Activated gamma-delta T cell treated with Interleukin-2 at 50 U/mL for 16 hours (primary cell): Measurements from ENCODE around the gene CTNNA3.
"Not testable (repeated sequence)": the region's sequence is repeated elsewhere in the genome, so short reads cannot be mapped to it uniquely, and the experiment has no call there.

ENCODE experiments used
- DNase-seq: peaks from one replicate; pipeline ENCODE4 v3.0.0-alpha.2; 2020

Gene CTNNA3

DNA sequence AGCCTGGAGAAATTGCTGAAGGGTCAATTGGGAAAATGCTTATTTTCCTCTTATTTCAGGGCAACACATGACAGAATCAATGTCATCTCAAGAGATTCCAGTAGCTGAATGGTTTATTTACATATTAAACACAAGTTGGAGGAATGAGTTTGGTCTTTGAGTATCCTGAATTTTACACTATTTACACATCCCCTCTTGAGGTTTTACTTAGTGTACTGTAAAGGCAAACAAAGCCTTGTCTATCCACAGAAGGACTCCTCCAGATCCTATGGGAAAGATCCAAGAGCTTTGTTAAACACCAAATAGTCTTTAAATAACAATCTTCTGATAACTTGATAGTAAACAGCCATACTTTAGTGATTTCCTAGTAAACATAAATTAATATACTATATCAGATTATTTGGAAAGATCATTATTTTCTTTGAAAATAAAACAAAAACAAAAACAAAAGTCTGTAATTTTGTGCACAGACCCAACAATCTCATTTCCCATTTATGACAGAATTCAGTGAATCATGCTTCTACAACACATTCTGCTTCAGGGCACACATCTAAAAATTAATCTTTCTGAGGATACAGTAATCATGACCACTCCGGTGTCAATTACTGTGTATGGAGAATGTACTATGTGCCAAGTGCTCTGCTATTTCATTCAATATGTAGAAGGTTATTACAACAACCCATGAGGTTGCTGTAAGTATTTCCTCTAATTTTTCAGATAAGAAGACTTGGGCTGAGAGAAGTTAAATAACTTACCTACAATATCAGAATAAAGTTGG lies 1345.2 kb downstream of the CTNNA3 start:
- DNase-seq = no peak

DNA sequence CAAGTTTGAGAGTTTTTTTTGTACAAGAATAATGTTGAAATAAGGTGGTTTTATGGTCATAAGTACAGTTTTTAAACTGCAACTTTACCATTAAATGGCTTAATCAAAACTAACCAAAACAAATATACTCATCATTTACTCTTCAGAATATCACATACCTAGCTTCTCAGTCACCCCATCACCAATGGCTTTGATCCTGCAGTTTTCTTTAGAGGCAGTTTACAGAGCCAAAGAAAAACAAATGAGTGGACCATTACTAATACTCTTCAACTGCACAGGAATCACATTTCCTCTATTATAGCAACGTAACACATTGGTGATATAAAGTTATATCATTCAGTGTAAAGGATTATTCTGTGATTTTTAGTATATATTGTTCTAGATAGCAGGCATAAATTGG lies 1346.3 kb downstream of the CTNNA3 start:
- no peak for DNase-seq

DNA sequence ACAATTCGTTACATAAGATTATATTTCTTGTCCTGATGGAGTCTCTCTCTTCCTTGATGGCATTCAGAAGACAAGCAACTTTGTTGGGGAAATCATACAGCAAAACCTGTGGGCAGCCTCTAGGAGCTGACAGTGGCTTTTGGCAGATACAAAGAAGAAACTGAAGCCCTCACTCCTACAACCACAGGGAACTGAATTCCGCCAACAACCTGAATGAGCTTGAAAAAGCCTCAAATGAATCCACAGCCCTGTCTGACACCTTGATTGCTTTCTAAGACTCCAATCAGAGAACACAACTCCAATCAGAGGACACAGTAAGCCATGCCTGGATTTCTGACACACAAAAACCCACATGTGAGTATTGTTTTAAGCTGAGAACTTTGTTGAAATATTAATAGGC lies 1346.9 kb downstream of the CTNNA3 start:
- DNase-seq = no peak

DNA sequence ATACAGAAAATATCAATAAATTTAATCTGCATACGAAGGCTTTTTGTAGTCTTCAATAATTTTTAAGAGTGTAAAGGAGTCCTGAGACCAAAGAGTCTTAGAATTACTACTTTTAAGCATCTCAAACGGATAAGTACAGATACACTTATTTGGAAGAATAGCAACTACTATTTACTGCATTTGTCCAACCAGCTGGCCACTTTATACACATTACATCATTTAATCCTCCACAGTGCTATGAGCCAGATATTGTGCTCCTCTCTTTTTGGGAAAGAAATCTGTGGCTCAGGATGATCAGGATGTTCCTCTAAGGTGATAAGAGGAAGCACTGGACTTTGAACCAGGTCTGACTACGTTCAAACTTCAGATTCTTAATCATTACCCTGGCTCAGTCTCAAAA lies 1358.8 kb downstream of the CTNNA3 start:
- DNase-seq = no peak

DNA sequence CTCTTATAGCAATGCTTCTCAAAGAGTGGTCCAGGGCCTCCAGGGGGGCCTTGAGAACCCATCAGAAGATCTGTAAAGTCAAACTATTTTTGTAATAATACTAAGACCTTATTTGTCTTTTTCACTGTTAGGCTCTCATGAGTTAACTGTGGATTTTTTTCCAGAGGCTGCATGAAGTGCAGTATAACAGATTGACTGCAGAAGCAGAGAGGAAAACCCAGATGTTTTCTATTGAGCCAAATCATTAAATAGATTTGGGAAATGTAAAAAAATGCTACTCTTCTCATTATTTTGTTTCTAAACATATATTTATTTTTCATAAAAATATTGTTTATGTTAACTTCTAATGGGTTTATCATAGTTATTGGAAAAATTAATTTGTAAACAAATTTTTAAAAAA lies 1359.2 kb downstream of the CTNNA3 start:
- DNase-seq = no peak

DNA sequence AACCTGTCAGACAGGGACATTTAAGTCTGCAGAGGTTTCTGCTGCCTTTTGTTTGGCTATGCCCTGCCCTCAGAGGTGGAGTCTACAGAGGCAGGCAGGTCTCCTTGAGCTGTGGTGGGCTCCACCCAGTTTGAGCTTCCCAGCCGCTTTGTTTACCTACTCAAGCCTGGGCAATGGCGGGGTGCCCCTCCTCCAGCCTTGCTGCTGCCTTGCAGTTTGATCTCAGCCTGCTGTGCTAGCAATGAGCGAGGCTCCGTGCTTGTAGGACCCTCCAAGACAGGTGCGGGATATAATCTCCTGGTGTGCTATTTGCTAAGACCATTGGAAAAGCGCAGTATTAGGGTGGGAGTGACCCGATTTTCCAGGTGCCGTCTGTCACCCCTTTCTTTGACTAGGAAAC lies 1360.2 kb downstream of the CTNNA3 start:
- DNase-seq = not testable (repeated sequence)

DNA sequence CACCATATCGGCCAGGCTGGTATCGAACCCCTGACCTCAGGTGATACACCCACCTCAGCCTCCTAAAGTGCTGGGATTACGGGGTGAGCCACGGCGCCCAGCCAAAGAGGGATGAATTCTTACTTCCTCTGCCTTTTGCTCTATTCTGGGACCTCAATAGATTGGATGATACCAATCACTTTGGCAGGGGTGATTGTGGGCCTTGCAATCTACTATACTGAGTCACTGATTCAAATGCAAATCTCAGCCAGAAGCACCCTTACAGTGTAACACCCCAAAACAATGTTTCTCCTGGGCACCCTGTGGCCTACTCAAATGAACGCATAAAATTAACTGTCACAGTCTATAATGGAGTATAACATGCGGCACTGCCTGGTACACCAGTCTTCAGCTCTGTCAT lies 1366.8 kb downstream of the CTNNA3 start:
- DNase-seq = no peak

DNA sequence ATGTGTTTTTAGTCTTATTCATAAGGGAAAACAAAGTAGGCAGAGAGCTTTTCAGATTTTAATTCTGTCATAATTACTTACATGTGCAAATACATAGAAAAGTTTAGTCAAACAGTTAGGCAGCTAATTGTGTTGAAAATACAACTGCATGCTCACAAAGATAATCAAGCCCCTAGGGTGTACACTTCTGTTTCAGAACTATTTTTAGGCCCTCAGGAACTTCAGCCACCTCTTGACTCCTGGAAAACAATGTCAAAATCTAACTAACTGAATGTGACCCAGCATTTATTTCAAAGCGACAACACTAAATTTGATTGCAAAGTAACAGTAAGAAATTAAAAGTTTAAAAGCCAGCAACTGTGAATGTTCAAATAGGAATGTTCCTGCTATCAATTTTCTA lies 1369.1 kb downstream of the CTNNA3 start:
- DNase-seq = no peak

DNA sequence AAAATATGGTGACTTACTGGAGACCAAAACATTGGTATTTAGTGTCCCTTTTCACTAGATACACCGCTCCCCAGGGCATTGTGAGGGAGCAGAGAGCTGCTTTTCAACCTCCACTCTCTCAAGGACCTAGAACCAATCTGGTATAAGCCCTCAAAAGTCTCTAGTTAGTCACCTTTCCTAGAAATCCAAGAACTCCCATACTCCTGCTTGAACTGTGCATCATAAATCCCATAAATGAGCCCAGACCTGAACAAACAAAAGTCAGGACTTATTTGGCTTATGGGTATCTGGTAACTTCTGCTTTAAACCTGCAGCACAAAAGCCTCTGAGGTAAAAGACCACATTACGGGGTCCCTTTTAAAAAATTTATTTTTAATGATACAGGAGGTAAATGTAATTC lies 1373.2 kb downstream of the CTNNA3 start:
- no peak for DNase-seq

DNA sequence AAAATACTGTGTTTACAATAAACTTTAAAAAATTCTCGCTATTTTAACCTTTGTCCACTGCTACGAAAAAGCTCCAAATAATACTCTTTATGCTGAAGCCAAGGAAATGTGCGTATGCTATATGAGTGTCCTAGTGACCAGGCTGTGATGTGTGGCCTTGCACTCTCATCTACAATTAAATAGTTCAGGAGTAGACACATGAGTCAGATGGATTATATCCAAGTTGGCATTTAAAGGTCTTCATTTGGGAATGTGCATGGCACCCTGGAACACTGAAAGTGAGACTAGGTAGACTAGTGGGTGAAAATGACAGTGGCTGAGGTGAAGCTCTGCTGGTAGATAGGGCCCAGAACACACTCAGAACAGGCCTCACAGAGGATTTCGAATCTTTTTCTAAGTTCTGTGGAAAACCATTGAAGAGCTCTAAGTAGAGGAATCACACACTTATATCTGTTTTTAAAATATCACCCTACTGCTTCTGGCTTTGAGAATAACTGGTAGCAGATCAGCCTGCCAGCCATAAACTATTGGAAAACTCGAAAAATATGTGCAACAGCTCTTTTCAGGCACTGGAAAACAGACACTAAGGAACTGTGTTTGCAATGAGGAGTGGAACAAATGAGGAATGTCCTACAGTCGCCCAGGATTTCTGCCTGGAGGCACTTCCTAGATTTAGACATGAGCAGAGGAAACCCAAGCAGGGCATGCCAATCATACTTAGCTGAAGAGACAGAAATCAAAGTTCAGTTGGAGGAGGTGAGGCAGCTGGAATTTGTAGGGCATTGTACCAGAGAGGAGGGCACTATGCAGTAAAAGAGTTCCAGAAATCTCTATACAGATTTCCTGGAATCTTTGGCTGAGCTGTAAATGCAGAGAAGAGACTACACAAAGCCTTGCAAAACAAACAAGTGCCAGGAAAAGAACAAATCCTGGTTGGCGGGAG lies 1374.0 kb downstream of the CTNNA3 start:
- DNase-seq = no peak

DNA sequence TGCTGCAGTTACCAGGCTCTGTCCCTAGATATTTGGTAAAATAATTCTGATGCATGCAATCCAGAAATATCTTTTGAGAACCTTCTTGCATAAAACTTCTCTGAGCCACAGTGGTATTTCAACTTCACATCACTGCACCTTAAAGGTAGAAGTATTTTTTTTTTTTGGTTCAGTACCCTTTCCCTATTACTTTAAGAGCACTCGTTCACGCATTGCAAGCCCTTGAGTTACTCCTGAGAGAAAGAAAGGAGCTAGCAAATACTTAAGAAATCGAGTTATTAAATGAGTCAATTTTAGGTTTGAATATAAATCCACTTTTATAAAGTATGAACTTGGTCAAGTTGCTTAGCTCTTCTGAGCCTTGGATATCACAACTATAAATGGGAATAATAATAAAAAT lies 1377.2 kb downstream of the CTNNA3 start:
- DNase-seq = no peak

DNA sequence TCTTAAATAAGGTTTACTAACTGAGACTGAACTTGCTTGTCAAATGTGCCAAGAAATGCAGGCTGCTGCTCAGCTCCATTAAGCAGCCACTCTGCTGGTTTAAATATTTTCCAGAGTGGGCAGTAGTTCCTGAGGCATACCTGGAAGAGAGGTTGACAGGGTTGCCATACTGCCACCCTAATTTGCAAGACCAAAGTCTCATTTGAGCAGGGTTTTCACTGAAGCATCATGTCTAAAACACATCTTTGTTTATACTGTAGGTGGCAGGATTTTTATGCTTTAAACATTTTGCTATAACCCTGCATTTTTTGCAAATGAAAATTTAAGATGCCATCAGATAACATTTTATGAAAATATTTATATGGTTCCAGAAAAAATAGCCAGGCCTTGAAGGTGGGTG lies 1388.2 kb downstream of the CTNNA3 start:
- no peak for DNase-seq

DNA sequence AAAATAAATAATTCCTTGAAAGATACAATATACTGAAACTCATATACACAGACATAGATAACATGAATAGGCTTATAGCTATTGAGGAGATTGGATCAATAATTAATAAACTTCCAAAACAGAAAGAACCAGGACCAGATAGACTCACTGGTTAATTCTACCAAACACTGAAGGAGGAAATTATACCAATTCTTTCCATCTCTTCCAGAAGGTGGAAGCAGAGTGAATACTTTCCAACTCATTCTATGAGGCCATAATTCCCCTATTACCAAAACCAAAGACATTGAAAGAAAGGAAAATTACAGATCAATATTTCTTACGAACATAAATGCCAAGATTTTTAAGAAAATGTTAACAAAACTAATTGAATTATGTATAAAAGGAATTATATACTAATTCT lies 1394.9 kb downstream of the CTNNA3 start:
- no peak for DNase-seq

DNA sequence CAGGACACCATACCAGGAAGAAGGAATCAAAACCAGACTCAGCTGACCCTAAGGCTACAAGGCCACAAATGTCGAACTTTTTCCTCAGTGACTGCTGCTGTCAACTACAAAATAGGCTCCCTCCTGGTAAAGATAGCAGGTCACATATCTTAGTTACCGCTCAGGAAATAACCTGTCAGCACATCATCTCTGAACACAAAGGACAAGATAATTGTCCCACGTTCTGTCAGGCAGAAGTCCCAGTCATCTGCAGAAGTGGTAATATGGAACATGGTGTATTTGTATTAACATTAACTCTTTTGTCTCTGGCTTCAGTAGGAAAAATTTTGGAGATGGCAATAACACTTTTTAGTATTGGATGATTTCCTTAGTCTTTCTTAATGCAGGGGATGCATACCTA lies 1400.4 kb downstream of the CTNNA3 start:
- DNase-seq = no peak

DNA sequence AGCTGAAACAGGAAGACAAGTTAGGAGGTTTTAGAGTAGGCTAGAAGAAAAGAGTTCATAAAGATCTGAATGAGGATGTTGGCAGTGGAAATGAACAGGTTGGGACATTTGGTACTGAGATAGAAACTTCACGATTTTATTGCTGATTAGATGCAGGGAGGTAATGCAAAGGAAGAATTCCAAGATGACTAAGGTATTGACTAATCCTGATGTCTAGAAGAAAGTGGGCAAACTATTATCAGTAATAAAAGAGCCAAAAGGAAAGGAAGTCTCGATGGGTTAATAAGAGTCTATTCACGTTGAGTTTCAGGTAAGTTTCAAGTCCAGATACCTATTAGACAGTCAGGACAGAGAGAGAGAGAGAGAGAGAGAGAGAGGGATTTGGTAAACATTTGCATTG lies 1401.5 kb downstream of the CTNNA3 start:
- DNase-seq = no peak

DNA sequence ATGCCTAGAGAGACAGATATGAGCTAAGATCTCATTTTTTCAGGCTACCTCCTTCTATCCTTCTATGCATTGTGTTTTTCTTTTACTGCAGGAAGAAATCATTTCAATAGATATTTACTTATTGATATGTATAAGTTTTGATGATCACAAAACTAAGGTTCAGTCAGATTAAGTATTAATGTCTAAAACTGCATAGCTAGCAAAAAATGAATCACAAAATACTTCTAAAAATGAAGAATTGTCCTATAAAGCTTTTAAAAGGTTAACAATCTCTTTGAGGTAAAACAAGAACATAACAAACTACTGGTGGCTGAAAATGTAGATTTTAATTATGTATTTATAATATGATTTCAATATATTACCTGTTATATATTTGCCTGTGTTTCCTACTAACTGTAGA lies 1403.1 kb downstream of the CTNNA3 start:
- DNase-seq = no peak

DNA sequence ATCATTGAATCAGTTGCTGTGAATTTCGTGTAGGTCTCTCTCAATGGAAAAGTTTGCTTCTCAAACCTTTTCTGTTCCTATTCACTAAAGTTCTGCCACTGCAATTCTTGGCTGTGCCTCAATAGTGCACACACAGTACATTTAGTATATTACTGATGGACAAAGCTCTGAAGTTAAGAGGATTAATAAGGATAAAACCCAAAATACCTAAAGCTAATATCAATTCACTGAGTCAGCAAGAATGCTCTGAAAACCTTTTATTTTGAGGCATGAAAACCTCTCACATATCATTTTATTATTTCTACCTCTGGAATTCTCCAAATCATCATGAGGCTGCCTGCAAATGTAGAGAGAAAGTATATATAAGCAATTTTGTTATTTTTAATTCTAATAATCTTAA lies 1403.5 kb downstream of the CTNNA3 start:
- DNase-seq = no peak

DNA sequence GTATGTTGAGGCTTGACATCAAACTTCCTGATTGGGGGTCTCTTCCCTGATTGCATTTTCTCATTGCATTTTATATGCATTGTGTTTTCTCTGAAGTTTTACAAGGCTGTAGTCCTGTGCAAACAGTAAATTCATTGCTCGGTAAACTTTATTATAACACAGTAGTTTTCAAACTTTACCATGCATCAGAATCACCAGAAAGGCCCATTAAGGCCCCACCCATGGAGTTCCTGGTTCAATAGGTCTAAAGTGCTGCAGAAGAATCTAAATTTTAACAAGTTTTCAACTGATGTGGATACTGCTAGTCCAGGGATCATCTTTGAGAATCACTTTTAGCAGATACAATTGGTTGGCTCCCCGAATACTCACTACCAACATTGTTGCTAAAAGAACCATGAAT lies 1404.9 kb downstream of the CTNNA3 start:
- DNase-seq = no peak

DNA sequence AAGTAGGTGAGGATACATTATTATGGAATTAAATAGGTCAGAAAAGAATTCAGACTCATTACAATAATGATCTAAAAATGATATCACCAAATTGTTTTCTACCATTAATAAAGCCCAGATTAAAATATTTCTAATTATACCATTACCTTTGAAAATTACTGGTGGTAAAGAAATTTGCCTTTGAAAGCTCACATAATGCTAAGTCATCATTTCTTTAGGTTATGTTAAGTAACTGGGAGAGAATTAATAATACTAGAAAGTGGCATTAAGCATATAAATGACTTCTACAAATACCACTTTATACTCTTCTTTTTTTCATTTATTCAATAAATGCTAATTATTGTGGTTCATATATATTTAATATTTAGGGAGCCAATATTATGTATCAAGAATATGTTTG lies 1411.4 kb downstream of the CTNNA3 start:
- DNase-seq = no peak

DNA sequence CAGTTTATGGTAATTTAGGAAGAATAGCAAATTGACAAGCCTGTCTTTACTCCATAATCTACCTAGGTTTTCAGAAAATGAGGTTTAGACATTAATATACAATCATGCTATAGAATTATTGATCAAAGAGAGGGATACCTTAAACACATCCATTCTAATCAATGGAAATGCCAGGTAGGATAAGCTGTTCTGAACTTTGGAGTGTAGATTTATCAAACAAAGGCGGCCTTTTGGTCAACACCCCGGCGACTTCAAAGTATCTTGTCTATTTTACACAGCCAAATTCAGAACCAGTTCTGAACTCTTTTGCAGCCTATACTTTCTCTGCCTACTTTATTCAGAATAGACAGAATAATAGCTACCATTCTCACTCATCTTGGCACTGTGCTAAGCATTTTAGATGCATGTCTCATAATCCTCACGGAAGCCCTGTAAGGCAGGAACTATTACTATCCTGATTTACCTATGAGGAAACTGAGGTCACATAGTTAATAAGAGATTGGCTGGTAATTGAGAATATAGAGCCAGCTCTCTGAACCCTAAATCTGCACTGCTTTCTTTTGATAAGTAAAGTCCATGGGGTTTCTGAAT lies 1412.0 kb downstream of the CTNNA3 start:
- DNase-seq = no peak

DNA sequence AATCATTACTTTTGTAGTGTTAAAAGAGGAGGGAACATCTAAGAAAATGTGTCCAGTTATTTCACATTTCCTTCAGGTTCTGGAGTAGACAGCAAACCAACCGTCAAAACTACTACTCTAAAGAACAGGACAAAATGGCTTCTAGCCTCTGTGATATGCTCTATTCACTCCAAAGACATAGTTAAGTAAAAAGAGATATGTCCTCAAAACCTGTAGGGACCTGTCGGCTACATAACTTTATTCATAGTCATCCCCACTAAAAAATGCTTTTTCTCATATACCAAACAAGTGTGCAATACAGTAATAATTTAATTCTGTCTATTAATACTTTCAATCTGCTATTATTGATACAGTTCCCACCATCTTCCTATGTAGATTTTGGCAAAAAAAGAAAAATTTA lies 1412.9 kb downstream of the CTNNA3 start:
- DNase-seq = no peak

DNA sequence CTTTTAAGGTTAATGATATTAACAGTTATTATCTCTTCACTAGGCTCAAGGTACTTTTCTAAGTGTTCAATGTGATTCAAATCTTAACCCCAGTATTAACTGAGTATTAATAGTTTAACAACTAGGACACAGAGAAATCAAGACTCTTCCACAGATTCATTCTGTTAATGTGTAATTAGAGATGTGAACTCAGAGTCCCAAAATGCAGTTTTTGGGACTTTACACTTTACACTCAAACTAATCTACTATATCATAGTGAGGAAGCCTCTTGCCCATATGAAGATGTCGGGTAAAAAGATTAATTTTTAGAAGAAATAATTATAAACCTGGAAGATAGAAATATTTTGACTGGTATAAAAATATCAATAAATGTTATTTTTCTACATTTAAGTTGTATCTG lies 1414.7 kb downstream of the CTNNA3 start:
- DNase-seq = no peak

DNA sequence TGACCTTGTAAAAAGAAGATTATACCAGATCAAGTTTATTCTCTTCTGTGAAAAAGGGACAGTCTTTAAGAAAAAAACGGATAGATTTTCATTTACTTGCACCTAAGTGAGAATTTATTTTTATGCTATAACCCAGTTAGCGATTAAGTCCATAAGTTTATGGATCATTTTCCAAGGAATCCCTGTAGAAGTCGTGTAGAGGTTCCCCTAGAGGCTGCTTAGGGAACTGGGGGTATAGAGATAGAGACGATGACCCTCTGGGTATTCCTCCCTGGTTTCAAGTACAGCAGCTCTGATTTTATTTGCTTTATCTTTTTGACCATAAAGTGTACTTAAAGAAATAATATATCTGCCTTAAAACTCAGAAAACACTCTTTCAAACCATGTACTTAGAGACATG lies 1418.5 kb downstream of the CTNNA3 start:
- no peak for DNase-seq

DNA sequence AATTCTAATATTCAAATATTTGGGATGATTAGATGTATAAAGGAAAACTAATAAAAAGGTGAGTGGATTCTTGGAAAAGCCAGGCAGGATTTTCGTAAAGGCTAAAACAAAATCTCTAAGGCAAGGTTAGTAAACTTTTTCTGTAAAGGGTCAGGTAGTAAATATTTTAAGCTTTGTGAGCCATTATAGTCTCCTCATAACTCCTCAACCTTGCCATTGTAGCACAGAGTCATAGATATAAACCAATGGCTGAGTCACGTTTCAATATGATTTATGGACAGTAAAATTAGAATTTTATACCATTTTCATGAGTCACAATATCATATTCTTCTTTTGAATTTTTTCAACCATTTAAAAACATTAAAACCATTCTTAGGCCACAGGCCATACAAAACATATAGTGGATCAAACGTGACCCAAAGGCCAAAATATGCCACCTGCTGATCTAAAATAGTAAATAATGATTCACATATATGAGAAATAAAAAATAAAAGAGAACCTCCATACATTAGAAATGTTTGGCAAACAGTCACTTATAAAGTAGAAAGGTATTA lies 1422.0 kb downstream of the CTNNA3 start:
- no peak for DNase-seq
